CD1c-positive myeloid dendritic cell (primary cell): ENCODE data around the gene LOC128125822.
A peak's percentile ranks its signal among the peaks of the same experiment; 100 is the strongest.

Experiments
- DNase-seq: peaks from one replicate; pipeline ENCODE4 v3.0.0-alpha.2; 2016; ENCODE audit errors: extremely low spot score

Gene LOC128125822

GRCh38 chr6:63556369-63556768 is 15.9 kb upstream of the LOC128125822 start:
- DNase-seq: no peak

- DNase-seq: no peak
Observed at GRCh38 chr6:63558278-63558677, 14.0 kb upstream of the LOC128125822 start.

- DNase-seq: no peak
Observed at GRCh38 chr6:63560801-63561287, 11.4 kb upstream of the LOC128125822 start.

GRCh38 chr6:63561288-63561687 is 11.0 kb upstream of the LOC128125822 start:
- DNase-seq: no peak

GRCh38 chr6:63563235-63563634 is 9.0 kb upstream of the LOC128125822 start:
- no peak for DNase-seq

- DNase-seq: no peak
Observed at GRCh38 chr6:63565058-63565726, 7.1 kb upstream of the LOC128125822 start.

GRCh38 chr6:63565727-63566596 is 6.3 kb upstream of the LOC128125822 start:
- DNase-seq: no peak

- no peak for DNase-seq
Observed at GRCh38 chr6:63567966-63568365, 4.3 kb upstream of the LOC128125822 start.

GRCh38 chr6:63571361-63572043 is 778 bp upstream of the LOC128125822 start:
- DNase-seq: peak; percentile 60

GRCh38 chr6:63572747-63573075 is 431 bp downstream of the LOC128125822 start:
- no peak for DNase-seq

GRCh38 chr6:63573076-63573898 is 1.0 kb downstream of the LOC128125822 start:
- peak; percentile 80 for DNase-seq

GRCh38 chr6:63573899-63574553 is 1.7 kb downstream of the LOC128125822 start:
- peak; percentile 80 for DNase-seq

- no peak for DNase-seq
Observed at GRCh38 chr6:63574554-63574900, 2.2 kb downstream of the LOC128125822 start.

- DNase-seq: no peak
Observed at GRCh38 chr6:63576147-63576772, 4.0 kb downstream of the LOC128125822 start.

- DNase-seq: no peak
Observed at GRCh38 chr6:63576985-63577712, 4.9 kb downstream of the LOC128125822 start.

GRCh38 chr6:63578757-63579156 is 6.5 kb downstream of the LOC128125822 start:
- no peak for DNase-seq

GRCh38 chr6:63579937-63580703 is 7.8 kb downstream of the LOC128125822 start:
- DNase-seq: no peak

GRCh38 chr6:63580704-63580961 is 8.4 kb downstream of the LOC128125822 start:
- no peak for DNase-seq

- no peak for DNase-seq
Observed at GRCh38 chr6:63581355-63582013, 9.2 kb downstream of the LOC128125822 start.
